ENCODE data around the gene CX3CR1.

DNA sequence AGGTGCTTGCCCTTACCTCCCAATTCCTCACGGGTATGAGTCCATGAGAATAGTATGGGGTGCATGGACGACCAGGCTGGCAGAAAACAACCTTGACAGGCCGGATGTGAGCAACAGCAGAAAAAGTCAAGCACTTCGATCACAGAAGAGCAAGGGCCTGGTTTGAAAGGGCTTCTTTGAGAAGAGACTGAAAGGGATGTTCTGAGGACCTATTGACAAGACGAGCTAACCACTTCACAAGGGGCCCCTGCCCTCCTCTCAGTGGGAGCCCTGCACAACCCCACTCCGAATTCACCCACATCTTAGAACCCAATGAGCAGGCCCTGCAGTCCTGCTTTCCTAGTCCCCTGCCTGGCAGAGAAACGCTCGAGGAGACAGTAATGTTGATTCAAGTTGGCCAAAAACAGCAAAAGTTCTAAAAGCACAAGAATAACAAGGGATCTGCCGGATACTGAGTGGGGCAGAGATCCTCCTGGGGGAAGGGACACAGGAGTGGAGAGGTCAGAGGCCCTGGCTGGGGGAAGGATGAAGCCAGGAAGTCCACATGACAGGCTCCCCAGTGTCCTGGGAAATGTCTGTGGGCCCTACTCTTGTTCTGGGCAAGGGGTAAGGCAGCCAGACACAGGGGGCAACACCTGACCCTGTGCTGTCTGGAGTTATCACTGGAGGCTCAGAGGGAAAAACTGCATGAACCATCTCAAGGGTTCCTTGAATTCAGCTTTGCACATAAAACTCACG, 14.8 kb upstream of the CX3CR1 start:
- TF ChIP-seq, protein P1, sequence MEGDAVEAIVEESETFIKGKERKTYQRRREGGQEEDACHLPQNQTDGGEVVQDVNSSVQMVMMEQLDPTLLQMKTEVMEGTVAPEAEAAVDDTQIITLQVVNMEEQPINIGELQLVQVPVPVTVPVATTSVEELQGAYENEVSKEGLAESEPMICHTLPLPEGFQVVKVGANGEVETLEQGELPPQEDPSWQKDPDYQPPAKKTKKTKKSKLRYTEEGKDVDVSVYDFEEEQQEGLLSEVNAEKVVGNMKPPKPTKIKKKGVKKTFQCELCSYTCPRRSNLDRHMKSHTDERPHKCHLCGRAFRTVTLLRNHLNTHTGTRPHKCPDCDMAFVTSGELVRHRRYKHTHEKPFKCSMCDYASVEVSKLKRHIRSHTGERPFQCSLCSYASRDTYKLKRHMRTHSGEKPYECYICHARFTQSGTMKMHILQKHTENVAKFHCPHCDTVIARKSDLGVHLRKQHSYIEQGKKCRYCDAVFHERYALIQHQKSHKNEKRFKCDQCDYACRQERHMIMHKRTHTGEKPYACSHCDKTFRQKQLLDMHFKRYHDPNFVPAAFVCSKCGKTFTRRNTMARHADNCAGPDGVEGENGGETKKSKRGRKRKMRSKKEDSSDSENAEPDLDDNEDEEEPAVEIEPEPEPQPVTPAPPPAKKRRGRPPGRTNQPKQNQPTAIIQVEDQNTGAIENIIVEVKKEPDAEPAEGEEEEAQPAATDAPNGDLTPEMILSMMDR (IDR thresholded peaks at IDR 0.05; ENCODE audit: insufficient read depth, low read depth, low read length), result no peak
- no peak for TF ChIP-seq EZH2 (IDR thresholded peaks at IDR 0.05; ENCODE audit: insufficient read depth, low read length)

All from astrocyte (in vitro differentiated cells and primary cell).